ENCODE measurements around the gene ERICH4. TPM values are rescaled to one million over a fixed set of nuclear protein-coding genes. Genes with fewer than 3 reads are reported as not detected.
A peak's percentile ranks its signal among the peaks of the same experiment; 100 is the strongest.

ERICH4 gene
- polyA plus RNA-seq, 2 of the 4 experiments (the other 2 are of a cell fraction): 0.26 TPM; not detected in 1

DNA sequence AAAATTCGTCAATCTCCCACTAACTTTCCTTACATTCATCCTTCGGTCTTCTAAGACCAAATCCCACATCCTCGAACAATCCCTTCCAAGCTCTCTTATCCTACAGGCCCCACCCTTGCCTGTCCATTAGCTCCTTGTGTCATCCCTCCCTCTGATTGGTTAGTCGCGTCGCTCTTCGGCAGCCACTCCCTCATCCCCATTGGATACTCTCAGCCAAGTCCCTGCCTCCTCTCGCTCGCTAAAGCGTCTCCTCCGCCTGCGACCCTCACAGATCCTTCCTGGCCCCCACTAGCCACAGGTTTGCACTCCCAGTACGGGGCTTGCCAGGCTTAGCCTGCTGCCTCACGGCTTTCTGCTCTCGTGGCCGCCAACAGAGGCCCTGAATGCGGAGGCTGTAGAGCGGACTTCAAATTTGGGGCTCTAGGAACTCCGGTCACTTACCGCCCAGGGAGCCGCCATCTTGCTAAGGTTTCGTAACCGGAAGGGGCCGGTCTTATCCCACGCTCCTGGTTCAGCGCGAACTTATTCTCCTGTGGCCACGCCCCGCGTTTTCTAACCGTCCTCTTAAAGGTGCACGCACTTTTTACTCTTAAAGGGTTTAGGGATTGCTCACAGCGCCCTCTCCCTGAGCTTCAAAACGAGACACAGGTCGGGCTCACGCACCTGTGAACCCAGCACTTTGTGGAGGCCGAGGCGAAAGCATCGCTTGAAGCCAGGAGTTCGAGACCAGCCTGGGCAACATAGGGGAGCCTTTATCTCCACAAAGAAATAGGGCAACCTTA is 3.3 kb upstream of the ERICH4 start, which contains the start of gene DMAC2 (continued):
- TF ChIP-seq, protein P1, sequence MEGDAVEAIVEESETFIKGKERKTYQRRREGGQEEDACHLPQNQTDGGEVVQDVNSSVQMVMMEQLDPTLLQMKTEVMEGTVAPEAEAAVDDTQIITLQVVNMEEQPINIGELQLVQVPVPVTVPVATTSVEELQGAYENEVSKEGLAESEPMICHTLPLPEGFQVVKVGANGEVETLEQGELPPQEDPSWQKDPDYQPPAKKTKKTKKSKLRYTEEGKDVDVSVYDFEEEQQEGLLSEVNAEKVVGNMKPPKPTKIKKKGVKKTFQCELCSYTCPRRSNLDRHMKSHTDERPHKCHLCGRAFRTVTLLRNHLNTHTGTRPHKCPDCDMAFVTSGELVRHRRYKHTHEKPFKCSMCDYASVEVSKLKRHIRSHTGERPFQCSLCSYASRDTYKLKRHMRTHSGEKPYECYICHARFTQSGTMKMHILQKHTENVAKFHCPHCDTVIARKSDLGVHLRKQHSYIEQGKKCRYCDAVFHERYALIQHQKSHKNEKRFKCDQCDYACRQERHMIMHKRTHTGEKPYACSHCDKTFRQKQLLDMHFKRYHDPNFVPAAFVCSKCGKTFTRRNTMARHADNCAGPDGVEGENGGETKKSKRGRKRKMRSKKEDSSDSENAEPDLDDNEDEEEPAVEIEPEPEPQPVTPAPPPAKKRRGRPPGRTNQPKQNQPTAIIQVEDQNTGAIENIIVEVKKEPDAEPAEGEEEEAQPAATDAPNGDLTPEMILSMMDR (IDR thresholded peaks at IDR 0.05): peak; percentile 85
- TF ChIP-seq, protein P2, sequence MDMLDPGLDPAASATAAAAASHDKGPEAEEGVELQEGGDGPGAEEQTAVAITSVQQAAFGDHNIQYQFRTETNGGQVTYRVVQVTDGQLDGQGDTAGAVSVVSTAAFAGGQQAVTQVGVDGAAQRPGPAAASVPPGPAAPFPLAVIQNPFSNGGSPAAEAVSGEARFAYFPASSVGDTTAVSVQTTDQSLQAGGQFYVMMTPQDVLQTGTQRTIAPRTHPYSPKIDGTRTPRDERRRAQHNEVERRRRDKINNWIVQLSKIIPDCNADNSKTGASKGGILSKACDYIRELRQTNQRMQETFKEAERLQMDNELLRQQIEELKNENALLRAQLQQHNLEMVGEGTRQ (IDR thresholded peaks at IDR 0.05): no peak
- TF ChIP-seq RAD21 (conservative IDR thresholded peaks at IDR 0.05 in 1 of 2, IDR thresholded peaks at IDR 0.05 in 1 of 2): peak; percentile 38 to 51; a peak in 2 of 5 replicates
- peak; percentile 31; the same call in 1 of the 2 replicates for TF ChIP-seq NFE2L2 (conservative IDR thresholded peaks at IDR 0.05; ENCODE audit: low read length)
- no peak for TF ChIP-seq HOXA7 (CRISPR knock-in tag; IDR thresholded peaks at IDR 0.05)
- TF ChIP-seq POLR2A (IDR thresholded peaks at IDR 0.05; ENCODE audit: low read length): peak; percentile 80
- TF ChIP-seq PHF8 (IDR thresholded peaks at IDR 0.05; ENCODE audit: borderline replicate concordance, low read depth): peak; percentile 95
- peak; percentile 97 for TF ChIP-seq HDAC2 (IDR thresholded peaks at IDR 0.05)
- TF ChIP-seq JUN (IDR thresholded peaks at IDR 0.05): peak; percentile 84 to 98
- TF ChIP-seq, protein P3, sequence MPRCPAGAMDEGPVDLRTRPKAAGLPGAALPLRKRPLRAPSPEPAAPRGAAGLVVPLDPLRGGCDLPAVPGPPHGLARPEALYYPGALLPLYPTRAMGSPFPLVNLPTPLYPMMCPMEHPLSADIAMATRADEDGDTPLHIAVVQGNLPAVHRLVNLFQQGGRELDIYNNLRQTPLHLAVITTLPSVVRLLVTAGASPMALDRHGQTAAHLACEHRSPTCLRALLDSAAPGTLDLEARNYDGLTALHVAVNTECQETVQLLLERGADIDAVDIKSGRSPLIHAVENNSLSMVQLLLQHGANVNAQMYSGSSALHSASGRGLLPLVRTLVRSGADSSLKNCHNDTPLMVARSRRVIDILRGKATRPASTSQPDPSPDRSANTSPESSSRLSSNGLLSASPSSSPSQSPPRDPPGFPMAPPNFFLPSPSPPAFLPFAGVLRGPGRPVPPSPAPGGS (IDR thresholded peaks at IDR 0.05): peak; percentile 99

DNA sequence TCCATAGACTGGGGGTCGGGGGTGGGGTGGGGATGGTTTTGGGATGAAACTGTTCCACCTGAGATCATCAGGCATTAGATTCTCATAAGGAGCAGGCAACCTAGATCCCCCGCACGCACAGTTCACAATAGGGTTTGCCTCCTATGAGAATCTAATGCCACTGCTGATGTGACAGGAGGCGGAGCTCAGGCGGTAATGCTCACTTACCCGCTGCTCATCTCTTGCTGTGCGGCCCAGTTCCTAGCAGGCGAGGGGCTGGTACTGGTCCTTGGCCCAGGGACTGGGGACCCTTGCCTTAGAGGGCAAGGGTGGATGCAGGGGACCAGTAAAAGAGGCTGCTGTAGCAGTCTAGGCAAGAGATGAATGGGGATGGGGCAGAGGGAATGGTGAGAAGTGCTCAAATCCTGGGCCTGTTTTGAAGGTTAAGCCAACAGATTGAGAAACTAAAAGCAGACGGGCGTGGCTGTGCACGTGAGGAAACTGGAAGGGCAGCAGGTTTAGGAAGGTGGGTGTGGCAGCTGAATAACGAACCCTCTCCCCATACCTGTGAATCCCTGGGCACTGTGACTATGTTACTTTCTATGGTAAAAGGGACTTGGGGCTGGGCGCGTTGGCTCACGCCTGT is 1.5 kb upstream of the ERICH4 start:
- FAIRE-seq (no peak), DNase-seq (ENCODE audit: low read depth in 1 of 2, low spot score in 1 of 2) (no peak), ATAC-seq (no peak)
- Histone ChIP-seq H3K4me1 (peaks cover 13% of the 10 kb centered on the region; the same call in 2 of the 3 replicates), H3K27ac (no peak overlapping the region), H3K9me3 (no peaks in the 10 kb centered on the region), H3K4me3 (no peak overlapping the region), H3K4me2 (no peak overlapping the region)
- ChIA-PET CTCF (interaction anchor here (0.7 to 7.3 kb wide), 11 partner anchors 8 to 354 kb away, joined by 3 to 158 read pairs (median 9); partner anchors contain the start of gene B9D2), POLR2A (no interaction called here)
- WGBS (ENCODE audit: missing lambda C conversion rate): 68% methylated on average over 15 of the region's 15 CpGs
- no peak for TF ChIP-seq HOXB13 (CRISPR knock-in tag; IDR thresholded peaks at IDR 0.05; ENCODE audit: low read depth)
- no peak for TF ChIP-seq HOXA7 (CRISPR knock-in tag; IDR thresholded peaks at IDR 0.05)
- TF ChIP-seq RARB (CRISPR knock-in tag; IDR thresholded peaks at IDR 0.05): no peak
- TF ChIP-seq POLR2AphosphoS2 (conservative IDR thresholded peaks at IDR 0.05; ENCODE audit: low read length): no peak
- TF ChIP-seq MAFK (IDR thresholded peaks at IDR 0.05; ENCODE audit: partially characterized antibody): no peak
- no peak for TF ChIP-seq NR3C1 (IDR thresholded peaks at IDR 0.05)
- TF ChIP-seq, protein P4, sequence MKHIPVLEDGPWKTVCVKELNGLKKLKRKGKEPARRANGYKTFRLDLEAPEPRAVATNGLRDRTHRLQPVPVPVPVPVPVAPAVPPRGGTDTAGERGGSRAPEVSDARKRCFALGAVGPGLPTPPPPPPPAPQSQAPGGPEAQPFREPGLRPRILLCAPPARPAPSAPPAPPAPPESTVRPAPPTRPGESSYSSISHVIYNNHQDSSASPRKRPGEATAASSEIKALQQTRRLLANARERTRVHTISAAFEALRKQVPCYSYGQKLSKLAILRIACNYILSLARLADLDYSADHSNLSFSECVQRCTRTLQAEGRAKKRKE (CRISPR knock-in tag; IDR thresholded peaks at IDR 0.05; ENCODE audit: low read depth): no peak
- no peak for TF ChIP-seq SREBF2 (IDR thresholded peaks at IDR 0.05)
- no peak for TF ChIP-seq KDM1A (IDR thresholded peaks at IDR 0.05; ENCODE audit: low read depth)
